ENCODE data around the gene MARCHF6.
A peak's percentile ranks its signal among the peaks of the same experiment; 100 is the strongest.

Gene MARCHF6

DNA sequence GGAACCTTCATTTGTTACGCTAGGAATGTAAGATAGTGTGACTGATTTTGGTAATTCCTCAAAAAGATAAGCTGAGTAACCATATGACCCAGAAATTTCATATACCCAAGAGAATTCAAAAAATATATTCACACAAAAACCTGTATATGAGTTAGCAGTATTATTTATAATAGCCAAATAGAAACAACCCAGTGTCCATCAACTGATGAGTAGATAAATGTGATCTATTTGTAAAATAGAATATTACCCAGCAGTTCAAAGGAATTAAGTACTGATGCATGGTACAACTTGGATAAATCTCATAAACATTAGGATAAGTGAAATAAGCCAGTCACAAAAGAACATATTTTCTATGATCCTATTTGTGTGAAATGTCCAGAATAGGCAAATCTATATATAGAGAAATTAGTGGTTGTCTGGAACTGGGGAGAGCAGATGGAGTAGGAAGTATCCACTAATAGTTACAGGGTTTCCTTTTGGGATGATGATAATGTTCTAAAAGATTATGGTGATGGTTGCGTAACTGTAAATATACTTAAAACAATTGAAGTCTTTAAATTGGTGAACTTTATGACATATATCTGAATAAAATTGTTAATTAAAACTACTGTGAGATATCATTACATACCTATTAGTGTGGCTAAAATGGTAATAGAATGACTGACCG, 10.2 kb downstream of the MARCHF6 start:
- no peak overlapping the region for H3K4me2 ChIP-seq (ENCODE audit: low read length)
- H2AFZ ChIP-seq (ENCODE audit: low read depth, low read length) = no peak overlapping the region
- peaks cover 99% of the 10 kb centered on the region for H3K79me2 ChIP-seq (ENCODE audit: low read length)
- H3K4me1 ChIP-seq (ENCODE audit: low read length) = peaks cover 19% of the 10 kb centered on the region
- no peaks in the 10 kb centered on the region for H3K27me3 ChIP-seq (ENCODE audit: low read depth, low read length)
- peaks cover 6% of the 10 kb centered on the region for H3K36me3 ChIP-seq (replicated peaks; ENCODE audit: low read depth, low read length)
- no peak for TF ChIP-seq EZH2phosphoT487 (IDR thresholded peaks at IDR 0.05; ENCODE audit: low read depth)
- TF ChIP-seq, protein P1, sequence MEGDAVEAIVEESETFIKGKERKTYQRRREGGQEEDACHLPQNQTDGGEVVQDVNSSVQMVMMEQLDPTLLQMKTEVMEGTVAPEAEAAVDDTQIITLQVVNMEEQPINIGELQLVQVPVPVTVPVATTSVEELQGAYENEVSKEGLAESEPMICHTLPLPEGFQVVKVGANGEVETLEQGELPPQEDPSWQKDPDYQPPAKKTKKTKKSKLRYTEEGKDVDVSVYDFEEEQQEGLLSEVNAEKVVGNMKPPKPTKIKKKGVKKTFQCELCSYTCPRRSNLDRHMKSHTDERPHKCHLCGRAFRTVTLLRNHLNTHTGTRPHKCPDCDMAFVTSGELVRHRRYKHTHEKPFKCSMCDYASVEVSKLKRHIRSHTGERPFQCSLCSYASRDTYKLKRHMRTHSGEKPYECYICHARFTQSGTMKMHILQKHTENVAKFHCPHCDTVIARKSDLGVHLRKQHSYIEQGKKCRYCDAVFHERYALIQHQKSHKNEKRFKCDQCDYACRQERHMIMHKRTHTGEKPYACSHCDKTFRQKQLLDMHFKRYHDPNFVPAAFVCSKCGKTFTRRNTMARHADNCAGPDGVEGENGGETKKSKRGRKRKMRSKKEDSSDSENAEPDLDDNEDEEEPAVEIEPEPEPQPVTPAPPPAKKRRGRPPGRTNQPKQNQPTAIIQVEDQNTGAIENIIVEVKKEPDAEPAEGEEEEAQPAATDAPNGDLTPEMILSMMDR (IDR thresholded peaks at IDR 0.05; ENCODE audit: low read depth, low read length) = no peak
- no peak overlapping the region for H3K9ac ChIP-seq (ENCODE audit: low read length)
- H3K4me3 ChIP-seq (ENCODE audit: low read length) = no peak overlapping the region
- H3K27ac ChIP-seq (ENCODE audit: low read length) = no peak overlapping the region
- peaks cover 95% of the 10 kb centered on the region for H4K20me1 ChIP-seq (ENCODE audit: insufficient read depth, low read length)
- no peaks in the 10 kb centered on the region for H3K9me3 ChIP-seq (ENCODE audit: insufficient read depth, low read length)

DNA sequence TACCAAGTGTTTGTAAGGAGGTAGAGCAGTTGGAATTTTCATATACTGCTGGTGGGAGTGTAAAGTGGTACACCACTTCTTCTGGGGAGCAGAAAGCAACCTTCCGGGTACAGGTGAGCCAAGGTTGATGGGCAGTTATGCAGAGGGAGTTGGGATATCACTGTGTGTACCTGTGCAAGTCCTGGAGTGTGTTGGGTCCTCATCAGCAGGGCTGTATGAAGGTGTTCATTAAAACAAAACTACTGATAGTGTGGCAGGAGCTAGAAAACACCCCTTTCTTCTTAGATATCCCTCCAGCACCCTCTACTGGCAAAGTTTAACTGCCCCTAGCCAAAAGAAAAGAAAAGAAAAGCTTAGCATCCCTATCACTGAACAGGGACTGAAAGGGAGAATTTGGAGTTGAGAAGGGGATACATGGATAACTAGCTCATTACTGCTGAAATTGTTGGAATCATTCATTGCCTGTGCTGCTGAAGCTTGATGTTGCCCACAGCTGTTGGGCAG, 10.7 kb downstream of the MARCHF6 start:
- Histone ChIP-seq H3K27me3 (ENCODE audit: low read depth, low read length) (no peaks in the 10 kb centered on the region), H4K20me1 (ENCODE audit: insufficient read depth, low read length) (peaks cover 96% of the 10 kb centered on the region), H3K4me2 (ENCODE audit: low read length) (no peak overlapping the region), H3K4me1 (ENCODE audit: low read length) (peaks cover 19% of the 10 kb centered on the region), H3K36me3 (replicated peaks; ENCODE audit: low read depth, low read length) (peaks cover 2% of the 10 kb centered on the region), H3K9me3 (ENCODE audit: insufficient read depth, low read length) (no peaks in the 10 kb centered on the region), H3K4me3 (ENCODE audit: low read length) (no peak overlapping the region), H3K27ac (ENCODE audit: low read length) (no peak overlapping the region), H2AFZ (ENCODE audit: low read depth, low read length) (no peak overlapping the region), H3K9ac (ENCODE audit: low read length) (no peak overlapping the region), H3K79me2 (ENCODE audit: low read length) (peaks cover 99% of the 10 kb centered on the region)
- TF ChIP-seq, protein P1 (IDR thresholded peaks at IDR 0.05; ENCODE audit: low read depth, low read length) = peak; percentile 46
- TF ChIP-seq EZH2phosphoT487 (IDR thresholded peaks at IDR 0.05; ENCODE audit: low read depth) = no peak

DNA sequence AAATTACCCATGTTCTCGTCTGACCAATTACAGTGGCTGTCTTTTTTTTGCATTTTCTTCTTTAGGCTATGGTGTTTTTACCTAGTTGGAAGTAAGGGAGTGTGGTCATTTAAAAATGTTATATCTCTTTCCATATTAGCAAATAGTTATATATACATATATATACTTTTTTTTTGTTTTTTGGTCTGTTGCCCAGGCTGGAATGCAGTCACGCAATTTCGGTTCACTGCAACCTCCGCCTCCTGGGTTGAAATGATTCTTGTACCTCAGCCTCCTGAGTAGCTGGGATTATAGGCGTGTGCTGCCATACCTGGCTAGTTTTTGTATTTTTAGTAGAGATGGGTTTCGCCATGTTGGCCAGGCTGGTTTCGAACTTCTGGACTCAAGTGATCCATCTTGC, 12.3 kb downstream of the MARCHF6 start:
- Histone ChIP-seq H3K4me2 (ENCODE audit: low read length) (no peak overlapping the region), H3K4me3 (ENCODE audit: low read length) (no peak overlapping the region), H3K27me3 (ENCODE audit: low read depth, low read length) (no peaks in the 10 kb centered on the region), H3K9ac (ENCODE audit: low read length) (no peak overlapping the region), H3K4me1 (ENCODE audit: low read length) (peaks cover 13% of the 10 kb centered on the region), H3K9me3 (ENCODE audit: insufficient read depth, low read length) (no peaks in the 10 kb centered on the region), H2AFZ (ENCODE audit: low read depth, low read length) (no peak overlapping the region), H3K27ac (ENCODE audit: low read length) (no peak overlapping the region), H4K20me1 (ENCODE audit: insufficient read depth, low read length) (peaks cover 92% of the 10 kb centered on the region), H3K79me2 (ENCODE audit: low read length) (peaks cover 98% of the 10 kb centered on the region), H3K36me3 (replicated peaks; ENCODE audit: low read depth, low read length) (no peaks in the 10 kb centered on the region)
- TF ChIP-seq, protein P1 (IDR thresholded peaks at IDR 0.05; ENCODE audit: low read depth, low read length) = no peak
- no peak for TF ChIP-seq EZH2phosphoT487 (IDR thresholded peaks at IDR 0.05; ENCODE audit: low read depth)

DNA sequence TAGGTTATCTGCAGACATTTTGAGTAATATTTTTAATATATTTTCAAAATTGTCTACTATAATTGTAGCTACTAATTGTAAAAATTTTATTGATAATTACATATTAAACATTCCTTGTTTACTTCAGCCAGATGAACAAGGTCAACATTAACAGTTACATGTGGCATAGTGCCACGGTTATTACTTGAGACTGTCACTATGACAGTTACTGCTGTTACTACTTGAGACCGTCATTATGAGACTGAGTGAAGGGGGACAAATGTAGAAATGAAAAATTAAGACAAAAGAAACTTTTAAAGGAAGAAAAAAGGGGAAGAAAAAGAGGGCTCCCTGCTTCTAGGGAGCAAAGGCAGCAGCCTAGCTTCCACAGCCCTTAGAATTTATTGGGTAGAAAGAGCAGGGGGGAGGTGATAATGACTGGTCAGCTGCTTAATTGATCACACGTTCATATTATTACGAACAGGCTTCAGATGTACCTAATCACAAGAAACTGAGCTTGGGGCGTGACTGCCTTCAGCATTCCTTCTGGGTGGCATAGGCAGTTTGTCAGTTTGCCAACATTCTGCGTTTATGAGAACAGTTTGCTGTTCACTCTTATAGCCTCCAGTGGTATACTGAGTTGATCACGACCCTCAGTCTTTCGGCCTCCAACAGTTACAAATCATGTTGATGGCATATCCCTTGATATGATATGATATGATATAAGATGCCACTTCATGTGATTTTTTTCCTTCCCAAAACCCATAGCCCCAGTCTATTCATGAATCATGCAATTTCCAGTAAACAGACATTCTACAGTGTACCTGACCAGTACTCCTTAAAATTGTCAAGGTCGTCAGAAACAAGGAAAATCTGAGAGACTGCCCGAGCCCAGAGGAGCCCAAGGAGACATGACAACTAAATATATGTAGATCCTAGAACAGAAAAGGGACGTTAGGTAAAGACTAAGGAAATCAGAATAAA, 13.1 kb downstream of the MARCHF6 start:
- Histone ChIP-seq H4K20me1 (ENCODE audit: insufficient read depth, low read length) (peaks cover 92% of the 10 kb centered on the region), H3K79me2 (ENCODE audit: low read length) (peaks cover 98% of the 10 kb centered on the region), H3K4me3 (ENCODE audit: low read length) (no peak overlapping the region), H3K4me1 (ENCODE audit: low read length) (peaks cover 11% of the 10 kb centered on the region), H3K4me2 (ENCODE audit: low read length) (no peak overlapping the region), H3K36me3 (replicated peaks; ENCODE audit: low read depth, low read length) (no peaks in the 10 kb centered on the region), H2AFZ (ENCODE audit: low read depth, low read length) (no peak overlapping the region), H3K27me3 (ENCODE audit: low read depth, low read length) (no peaks in the 10 kb centered on the region), H3K9me3 (ENCODE audit: insufficient read depth, low read length) (no peaks in the 10 kb centered on the region), H3K27ac (ENCODE audit: low read length) (no peak overlapping the region), H3K9ac (ENCODE audit: low read length) (no peak overlapping the region)
- TF ChIP-seq, protein P1 (IDR thresholded peaks at IDR 0.05; ENCODE audit: low read depth, low read length) = no peak
- TF ChIP-seq EZH2phosphoT487 (IDR thresholded peaks at IDR 0.05; ENCODE audit: low read depth) = no peak

Measured in OCI-LY3 (cell line).